ENCODE results near the gene ZBTB12. TPM values are rescaled to one million over a fixed set of nuclear protein-coding genes. Genes with fewer than 3 reads are reported as not detected.

ZBTB12 gene
- total and polyA plus RNA-seq, 2 of the 8 experiments (the other 6 are each of a cell fraction or from before 2014, with no cell fraction given), result 20.7 to 40.8 TPM

DNA sequence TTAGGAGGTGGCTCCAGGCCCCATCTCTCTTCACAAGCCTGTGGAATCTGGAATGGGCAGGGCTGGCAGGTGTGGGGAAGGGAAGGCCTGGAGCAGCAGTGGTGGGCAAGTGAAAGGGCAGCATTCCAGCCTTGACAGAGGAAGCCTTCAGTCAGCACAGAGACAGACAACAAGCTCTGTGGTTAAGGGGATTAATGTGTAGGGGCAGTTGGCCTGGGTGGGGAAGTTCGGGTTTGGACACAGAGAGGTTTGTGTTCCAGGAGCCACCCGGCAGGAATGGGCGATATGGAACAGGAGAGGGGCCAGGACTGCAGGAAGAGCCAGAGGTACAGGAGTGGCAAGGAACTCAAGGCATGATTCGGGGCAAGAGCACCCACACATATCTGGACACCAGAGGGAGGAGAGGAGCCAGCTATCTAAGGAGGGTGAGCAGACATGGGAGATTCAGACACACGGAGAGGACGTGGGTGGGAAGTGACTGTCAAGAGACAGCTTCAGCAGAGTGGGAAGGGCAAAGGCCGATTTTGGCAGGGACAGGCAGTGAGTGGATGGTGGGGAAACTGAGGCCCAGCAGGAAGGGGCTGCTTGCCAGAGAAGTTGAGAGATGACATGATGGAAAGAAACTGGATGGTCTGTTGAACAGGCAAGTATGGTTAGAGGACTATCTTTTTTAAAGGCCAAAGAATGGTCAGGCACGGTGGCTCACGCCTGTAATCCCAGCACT is 20.6 kb downstream of the ZBTB12 start:
- Histone ChIP-seq H2BK120ac (replicated peaks; ENCODE audit: low read depth, low read length) (no peak overlapping the region), H3K4me2 (ENCODE audit: insufficient read depth in 1 of 2, low read depth in 2 of 2, low read length in 2 of 2) (no peak overlapping the region), H3K36me3 (ENCODE audit: control insufficient read depth in 2 of 4, insufficient read depth in 4 of 4, low read length in 3 of 4) (peaks cover 25 to 59% (median 49%) of the 10 kb centered on the region in 4 experiments), H3K56ac (replicated peaks; ENCODE audit: insufficient read length, low read depth, low read length) (no peak overlapping the region), H3K27me3 (replicated peaks in 1 of 4; ENCODE audit: control insufficient read depth in 3 of 4, extremely low read depth in 1 of 4, insufficient read depth in 3 of 4, low read length in 3 of 4) (no peaks in the 10 kb centered on the region), H2AFZ (ENCODE audit: low read length) (no peak overlapping the region), H2BK5ac (ENCODE audit: low read depth, low read length) (no peak overlapping the region), H3K18ac (ENCODE audit: extremely low read depth, low read length) (no peak overlapping the region), H3K23me2 (ENCODE audit: low read depth, low read length) (no peaks in the 10 kb centered on the region), H3K79me2 (ENCODE audit: control insufficient read depth in 1 of 2, insufficient read depth in 2 of 2, low read length in 2 of 2) (no peaks in the 10 kb centered on the region), H3K23ac (ENCODE audit: insufficient read length) (no peak overlapping the region), H3K4ac (replicated peaks; ENCODE audit: insufficient read length, low read depth, low read length) (no peak overlapping the region), H4K8ac (ENCODE audit: extremely low read depth, insufficient read depth, low read length) (no peak overlapping the region), H2BK12ac (ENCODE audit: low read depth, low read length) (0 out of 2 replicates have a peak overlapping the region, but pooled peaks have one; percentile 39), H4K20me1 (replicated peaks in 1 of 2; ENCODE audit: control insufficient read depth in 1 of 2, insufficient read depth in 2 of 2, low read length in 2 of 2) (peaks cover 2 to 13% of the 10 kb centered on the region in 2 experiments), H3K4me3 (ENCODE audit: extremely low read depth in 1 of 4, insufficient read depth in 2 of 4, low read depth in 3 of 4, low read length in 4 of 4) (no peak overlapping the region), H3K79me1 (ENCODE audit: low read depth, low read length) (no peaks in the 10 kb centered on the region; the same call in 1 of the 2 replicates), H3K27ac (ENCODE audit: low read depth, low read length) (no peak overlapping the region), H2BK15ac (ENCODE audit: low read length) (no peak overlapping the region), H3K4me1 (replicated peaks in 1 of 4; ENCODE audit: control insufficient read depth in 3 of 4, insufficient read depth in 4 of 4, low read length in 3 of 4) (peaks cover 0 to 11% (median 0%) of the 10 kb centered on the region in 4 experiments; a peak in 1 of 7 replicates), H4K5ac (ENCODE audit: insufficient read length, low read depth, low read length) (no peak overlapping the region), H4K91ac (replicated peaks; ENCODE audit: insufficient read length, low read length) (no peak overlapping the region), H2AK5ac (ENCODE audit: low read depth, low read length) (no peak overlapping the region), H3K14ac (ENCODE audit: insufficient read length) (no peak overlapping the region), H3K9ac (replicated peaks in 1 of 4; ENCODE audit: extremely low read depth in 1 of 4, low read depth in 3 of 4, low read length in 3 of 4) (no peak overlapping the region), H2BK20ac (ENCODE audit: low read length) (no peak overlapping the region), H3K9me3 (ENCODE audit: insufficient read depth in 2 of 2, low read depth in 1 of 2, low read length in 1 of 2) (no peaks in the 10 kb centered on the region)
- FAIRE-seq (no peak), DNase-seq (ENCODE audit: low read depth in 1 of 2, low spot score in 2 of 2) (no peak)
- CTCF ChIA-PET (ENCODE audit: partially characterized antibody), result interaction anchor here (0.6 to 8.1 kb wide), 9 partner anchors 8 to 109 kb away, joined by 3 to 59 read pairs (median 6); partner anchors contain the start of gene EHMT2
- POLR2A ChIA-PET (ENCODE audit: partially characterized antibody), result interaction anchor here (0.7 to 3.2 kb wide), 10 partner anchors 8 to 146 kb away, joined by 3 to 11 read pairs (median 6); partner anchors contain the start of gene NEU1
- 94% methylated on average over 9 of the region's 9 CpGs; no CpG with 5 or more reads in 1 of the 2 experiments for WGBS, 2 experiments (ENCODE audit: extremely low coverage in 1 of 2, insufficient coverage in 1 of 2, insufficient read length in 1 of 2, insufficient replicate concordance in 2 of 2, low coverage in 1 of 2, low lambda C conversion rate in 2 of 2, missing lambda C conversion rate in 1 of 2)
- TF ChIP-seq RBBP5 (IDR thresholded peaks at IDR 0.05; ENCODE audit: borderline replicate concordance, low read depth, low read length) (no peak), EGR1 (IDR thresholded peaks at IDR 0.05; ENCODE audit: borderline replicate concordance, low read depth, low read length) (no peak), TBP (IDR thresholded peaks at IDR 0.05; ENCODE audit: low read depth, low read length) (no peak), USF2 (IDR thresholded peaks at IDR 0.05; ENCODE audit: low read length) (no peak), TEAD4 (IDR thresholded peaks at IDR 0.05; ENCODE audit: low read depth, low read length) (no peak), ATF3 (IDR thresholded peaks at IDR 0.05; ENCODE audit: insufficient read depth, low read depth, low read length) (no peak), SIN3A (conservative IDR thresholded peaks at IDR 0.05 in 1 of 2, IDR thresholded peaks at IDR 0.05 in 1 of 2; ENCODE audit: low read depth in 1 of 2, low read length in 2 of 2) (no peak)
